Measurements from ENCODE around the gene ADAMTS17.

Gene ADAMTS17

GRCh38 chr15:100334905-100335304 lies 6.9 kb downstream of the ADAMTS17 start:
- H3K36me3 ChIP-seq, result no peaks in the 10 kb centered on the region
- no peak overlapping the region for H3K27ac ChIP-seq
- TF ChIP-seq CTCF (IDR thresholded peaks at IDR 0.05; ENCODE audit: low read depth, low read length), result no peak
- H3K9me3 ChIP-seq (ENCODE audit: severe bottlenecking), result no peaks in the 10 kb centered on the region
- DNase-seq, result no peak
- peaks cover 43% of the 10 kb centered on the region for H3K27me3 ChIP-seq (ENCODE audit: insufficient read depth, low read depth, severe bottlenecking)
- H3K4me3 ChIP-seq (ENCODE audit: low read depth, low read length), result no peak overlapping the region

GRCh38 chr15:100334456-100334855 lies 7.3 kb downstream of the ADAMTS17 start:
- H3K27ac ChIP-seq, result no peak overlapping the region
- no peak for DNase-seq
- no peak for TF ChIP-seq CTCF (IDR thresholded peaks at IDR 0.05; ENCODE audit: low read depth, low read length)
- no peaks in the 10 kb centered on the region for H3K36me3 ChIP-seq
- no peak overlapping the region for H3K4me3 ChIP-seq (ENCODE audit: low read depth, low read length)
- peaks cover 42% of the 10 kb centered on the region for H3K27me3 ChIP-seq (ENCODE audit: insufficient read depth, low read depth, severe bottlenecking)
- H3K9me3 ChIP-seq (ENCODE audit: severe bottlenecking), result no peaks in the 10 kb centered on the region

- Histone ChIP-seq H3K9me3 (ENCODE audit: severe bottlenecking) (no peaks in the 10 kb centered on the region), H3K27ac (no peak overlapping the region), H3K27me3 (ENCODE audit: insufficient read depth, low read depth, severe bottlenecking) (peaks cover 41% of the 10 kb centered on the region), H3K4me3 (ENCODE audit: low read depth, low read length) (no peak overlapping the region), H3K36me3 (no peaks in the 10 kb centered on the region)
- TF ChIP-seq CTCF (IDR thresholded peaks at IDR 0.05; ENCODE audit: low read depth, low read length), result no peak
- DNase-seq, result no peak
Measured at GRCh38 chr15:100334015-100334414, 7.8 kb downstream of the ADAMTS17 start.

- H3K4me3 ChIP-seq (ENCODE audit: low read depth, low read length), result no peak overlapping the region
- no peak for TF ChIP-seq CTCF (IDR thresholded peaks at IDR 0.05; ENCODE audit: low read depth, low read length)
- H3K27me3 ChIP-seq (ENCODE audit: insufficient read depth, low read depth, severe bottlenecking), result peaks cover 40% of the 10 kb centered on the region
- no peak overlapping the region for H3K27ac ChIP-seq
- no peaks in the 10 kb centered on the region for H3K9me3 ChIP-seq (ENCODE audit: severe bottlenecking)
- no peaks in the 10 kb centered on the region for H3K36me3 ChIP-seq
- no peak for DNase-seq
Measured at GRCh38 chr15:100333236-100333635, 8.5 kb downstream of the ADAMTS17 start.

- no peak for TF ChIP-seq CTCF (IDR thresholded peaks at IDR 0.05; ENCODE audit: low read depth, low read length)
- H3K9me3 ChIP-seq (ENCODE audit: severe bottlenecking), result no peaks in the 10 kb centered on the region
- H3K36me3 ChIP-seq, result no peaks in the 10 kb centered on the region
- H3K4me3 ChIP-seq (ENCODE audit: low read depth, low read length), result no peak overlapping the region
- H3K27ac ChIP-seq, result no peak overlapping the region
- peaks cover 40% of the 10 kb centered on the region for H3K27me3 ChIP-seq (ENCODE audit: insufficient read depth, low read depth, severe bottlenecking)
- no peak for DNase-seq
Measured at GRCh38 chr15:100332721-100333120, 9.1 kb downstream of the ADAMTS17 start.

- no peak for DNase-seq
- Histone ChIP-seq H3K27me3 (ENCODE audit: insufficient read depth, low read depth, severe bottlenecking) (peaks cover 35% of the 10 kb centered on the region), H3K9me3 (ENCODE audit: severe bottlenecking) (no peaks in the 10 kb centered on the region), H3K36me3 (no peaks in the 10 kb centered on the region), H3K4me3 (ENCODE audit: low read depth, low read length) (no peak overlapping the region), H3K27ac (no peak overlapping the region)
- no peak for TF ChIP-seq CTCF (IDR thresholded peaks at IDR 0.05; ENCODE audit: low read depth, low read length)
Measured at GRCh38 chr15:100332231-100332630, 9.5 kb downstream of the ADAMTS17 start.
